Measurements from ENCODE around the gene GSN. TPM values are rescaled to one million over a fixed set of nuclear protein-coding genes. Genes with fewer than 3 reads are reported as not detected.
A peak's percentile ranks its signal among the peaks of the same experiment; 100 is the strongest.

The GSN gene
- polyA plus RNA-seq, 1 donor from 2014 or later, result 69.4 TPM

DNA sequence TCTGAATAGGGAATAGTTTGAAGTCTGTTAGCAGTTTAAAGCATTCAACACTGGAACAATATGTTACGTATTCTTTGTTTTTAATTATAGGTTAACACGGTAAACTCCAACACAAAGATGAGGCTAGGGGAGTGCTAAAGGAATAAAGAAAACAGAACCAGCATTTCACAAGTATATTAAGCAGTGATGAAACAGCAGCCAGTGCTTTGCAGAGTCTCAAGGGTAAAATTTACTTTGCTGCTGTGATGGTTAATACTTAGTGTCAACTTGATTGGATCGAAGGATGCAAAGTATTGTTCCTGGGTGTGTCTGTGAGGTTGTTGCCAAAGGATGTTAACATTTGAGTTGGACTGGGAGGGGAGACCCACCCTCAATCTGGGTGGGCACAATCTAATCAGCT is 30.0 kb upstream of the GSN start:
- no peak overlapping the region for H3K27ac Mint-ChIP-seq
- peak overlapping the region in 1 of 4 donors; percentile 48 for H3K4me3 Mint-ChIP-seq
- no peaks in the 10 kb centered on the region for H3K4me1 Mint-ChIP-seq
- H3K27me3 Mint-ChIP-seq, result no peaks in the 10 kb centered on the region
- H3K36me3 Mint-ChIP-seq, result peaks cover 21% of the 10 kb centered on the region
- H3K9me3 Mint-ChIP-seq, result no peaks in the 10 kb centered on the region

DNA sequence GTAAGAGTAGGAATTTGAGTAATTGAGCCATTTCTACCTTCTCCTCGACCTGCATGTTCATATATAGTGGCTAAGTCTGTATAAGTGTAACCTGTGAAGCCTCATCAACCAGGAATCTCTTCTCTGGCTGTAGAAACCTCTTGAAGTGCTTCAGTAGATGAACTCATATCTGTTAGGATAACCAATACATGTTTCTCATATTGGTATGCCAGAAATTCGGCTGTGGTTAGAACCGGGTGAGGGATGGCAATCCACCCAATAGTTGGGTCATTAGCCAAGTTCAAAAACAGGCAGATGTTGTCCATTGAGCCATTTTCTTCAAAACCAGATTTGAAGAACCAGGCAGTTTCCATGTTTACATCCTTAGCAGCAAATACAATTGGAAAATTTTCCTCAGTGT is 28.9 kb upstream of the GSN start:
- peaks cover 0 to 4% (median 3%) of the 10 kb centered on the region in 3 donors for H3K9me3 Mint-ChIP-seq
- peak overlapping the region in 1 of 4 donors; percentile 24 for H3K4me3 Mint-ChIP-seq
- no peaks in the 10 kb centered on the region for H3K4me1 Mint-ChIP-seq
- no peaks in the 10 kb centered on the region for H3K27me3 Mint-ChIP-seq
- no peak overlapping the region for H3K27ac Mint-ChIP-seq
- peaks cover 22% of the 10 kb centered on the region for H3K36me3 Mint-ChIP-seq

DNA sequence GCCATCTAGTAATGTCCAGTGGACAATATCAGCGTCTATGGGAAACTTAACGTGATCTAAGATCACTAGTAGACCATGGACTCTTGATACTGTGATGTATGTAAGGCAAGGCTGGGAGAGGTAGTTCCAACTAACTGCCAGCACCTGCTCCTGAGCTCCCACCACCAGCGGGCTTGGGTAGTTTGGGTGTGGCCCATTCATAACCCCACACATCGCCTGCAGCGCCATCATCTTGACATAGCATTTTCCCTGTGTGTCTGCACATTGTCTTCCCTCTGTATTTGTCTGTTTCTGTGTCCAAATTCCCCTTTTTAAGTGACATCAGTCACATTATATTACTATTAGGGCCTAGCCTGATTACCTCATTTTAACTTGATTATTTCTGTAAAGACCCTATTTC is 28.1 kb upstream of the GSN start:
- Mint-ChIP-seq H3K4me1 (no peaks in the 10 kb centered on the region), H3K4me3 (no peak overlapping the region), H3K27ac (peak overlapping the region in 1 of 3 donors; percentile 20), H3K36me3 (peaks cover 26% of the 10 kb centered on the region), H3K9me3 (peaks cover 0 to 7% (median 4%) of the 10 kb centered on the region in 3 donors), H3K27me3 (no peaks in the 10 kb centered on the region)

DNA sequence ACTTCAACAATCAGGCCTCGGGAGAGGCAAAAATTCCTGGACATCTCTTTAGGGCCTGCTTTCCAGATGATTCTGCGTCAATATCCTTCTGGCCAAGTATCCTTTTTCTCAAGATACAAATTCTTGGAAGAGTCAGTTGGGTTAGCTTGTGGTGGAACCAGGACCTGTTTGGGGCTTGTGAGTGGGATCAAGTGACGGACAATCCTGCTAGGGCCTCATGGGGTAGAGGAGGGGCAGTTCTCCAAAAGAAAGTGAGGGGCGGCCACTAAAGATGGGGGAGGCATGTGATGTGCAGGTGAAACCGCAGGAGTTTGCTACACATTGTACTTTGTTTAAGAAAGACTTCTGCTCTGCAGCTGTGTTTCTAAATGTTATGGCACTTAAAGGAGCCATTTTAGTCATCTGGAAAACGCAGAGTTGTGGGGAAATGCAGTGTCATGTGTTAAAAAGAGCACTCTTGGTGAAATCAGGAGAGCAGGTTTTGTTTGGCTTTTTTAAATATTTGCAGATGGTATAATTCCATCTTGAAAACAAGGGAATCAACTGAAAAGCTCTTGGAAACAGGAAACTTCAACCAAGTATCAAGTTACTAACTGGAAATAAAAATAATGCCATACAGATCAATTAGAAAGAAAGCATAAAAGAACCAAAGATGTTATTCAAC is 27.4 kb upstream of the GSN start:
- H3K27ac Mint-ChIP-seq, result no peak overlapping the region

DNA sequence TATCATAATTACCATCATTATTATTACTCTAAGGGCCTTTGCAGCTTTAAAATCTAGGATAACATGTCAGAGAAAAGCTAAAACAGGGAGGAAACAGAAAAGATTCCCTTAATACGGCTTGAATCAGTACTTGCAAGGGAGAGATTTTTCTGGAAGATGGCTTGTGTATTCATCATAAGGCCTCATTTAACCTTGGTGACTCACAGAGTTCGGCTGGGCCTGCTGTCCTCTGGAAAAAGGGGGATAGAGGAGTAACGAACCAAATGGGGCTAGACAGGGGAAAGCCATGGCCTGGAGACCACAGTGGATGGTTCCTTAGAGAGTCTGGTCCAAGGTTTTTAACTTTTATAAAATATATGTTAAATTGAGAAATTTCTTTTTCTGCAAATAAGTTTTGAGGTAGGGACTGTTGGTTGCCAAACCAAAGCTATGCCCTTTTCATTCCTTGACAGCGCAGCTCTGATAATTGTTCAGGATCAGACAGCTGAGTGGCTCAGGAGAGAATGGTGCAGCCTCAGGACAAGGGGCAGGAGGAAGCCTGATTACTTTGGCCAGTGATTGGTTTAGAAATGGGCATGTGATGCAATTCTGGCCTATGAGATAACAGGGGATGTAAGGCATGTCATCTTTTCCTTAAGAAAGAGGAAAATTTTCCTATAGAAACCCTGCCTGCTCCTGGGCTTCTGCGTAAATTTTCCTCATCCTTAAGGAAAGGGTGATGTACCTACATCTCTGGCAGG is 25.6 kb upstream of the GSN start:
- no peaks in the 10 kb centered on the region for H3K27me3 Mint-ChIP-seq
- H3K4me1 Mint-ChIP-seq, result no peaks in the 10 kb centered on the region
- H3K36me3 Mint-ChIP-seq, result peaks cover 15% of the 10 kb centered on the region

More for the DNA sequence above, 27.4 kb upstream of the GSN start:
- Mint-ChIP-seq H3K4me3 (no peak overlapping the region), H3K9me3 (peaks cover 0 to 7% (median 4%) of the 10 kb centered on the region in 3 donors), H3K4me1 (no peaks in the 10 kb centered on the region), H3K36me3 (peaks cover 24% of the 10 kb centered on the region), H3K27me3 (no peaks in the 10 kb centered on the region)

DNA sequence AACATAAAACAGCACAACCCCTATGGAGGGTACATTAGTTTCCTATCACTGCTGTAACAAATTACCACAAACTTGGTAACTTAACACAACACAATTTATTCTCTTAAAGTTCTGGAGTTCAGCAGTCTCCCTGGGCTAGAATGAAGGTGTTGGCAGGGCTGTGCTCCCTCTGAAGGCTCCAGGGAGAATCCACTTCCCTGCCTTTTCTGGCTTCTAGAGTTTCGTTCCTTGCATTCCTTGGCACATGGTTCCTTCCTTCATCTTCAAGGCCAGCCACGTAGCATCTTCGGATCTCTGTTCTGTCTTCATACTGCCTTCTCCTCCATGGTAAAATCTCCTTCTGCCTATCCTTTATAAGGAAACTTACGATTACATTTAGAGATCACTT is 25.0 kb upstream of the GSN start:
- H3K27me3 Mint-ChIP-seq, result no peaks in the 10 kb centered on the region
- H3K27ac Mint-ChIP-seq, result no peak overlapping the region
- H3K9me3 Mint-ChIP-seq, result peaks cover 0 to 7% (median 4%) of the 10 kb centered on the region in 3 donors
- H3K4me3 Mint-ChIP-seq, result no peak overlapping the region
- H3K4me1 Mint-ChIP-seq, result no peaks in the 10 kb centered on the region
- H3K36me3 Mint-ChIP-seq, result peaks cover 15% of the 10 kb centered on the region

More for the DNA sequence above, 25.6 kb upstream of the GSN start:
- Mint-ChIP-seq H3K4me3 (no peak overlapping the region), H3K27ac (no peak overlapping the region), H3K9me3 (peaks cover 0 to 7% (median 4%) of the 10 kb centered on the region in 3 donors)

DNA sequence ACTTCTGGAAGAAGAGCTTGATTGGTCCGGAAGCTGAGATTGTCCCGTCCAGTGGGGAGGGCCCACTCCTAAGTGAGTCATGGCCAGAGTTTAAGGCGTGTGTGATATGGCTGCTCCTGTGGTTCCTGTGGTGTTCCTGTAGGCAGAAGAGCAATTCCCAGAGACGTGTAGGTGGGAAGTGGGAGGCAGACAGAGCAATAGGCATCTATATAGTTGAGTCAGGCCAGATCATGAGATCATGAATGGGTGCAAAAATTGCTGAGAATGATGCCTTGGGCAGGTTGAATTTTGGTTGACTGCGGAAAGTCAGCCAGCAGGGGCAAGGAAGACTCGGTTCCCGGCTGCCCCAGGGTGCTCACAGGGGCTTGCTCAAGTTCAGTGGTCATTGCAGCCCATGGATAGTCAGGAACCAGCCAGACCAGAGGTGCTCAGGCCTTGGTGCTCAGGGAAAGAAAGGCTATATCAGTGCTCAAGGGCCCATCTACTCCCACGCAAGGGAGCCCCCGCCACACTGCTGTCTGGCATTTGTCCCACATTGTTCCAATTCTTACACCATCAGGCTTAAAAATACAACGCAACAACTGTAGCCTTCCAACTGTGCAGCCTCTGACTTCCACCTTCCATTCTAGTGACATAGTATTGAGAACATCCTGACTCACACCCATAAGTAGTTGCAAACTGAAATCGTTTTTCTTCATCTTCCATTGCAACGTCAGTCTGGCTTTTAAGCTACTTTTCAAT is 21.0 kb upstream of the GSN start:
- Mint-ChIP-seq H3K27me3 (no peaks in the 10 kb centered on the region), H3K4me3 (no peak overlapping the region), H3K27ac (no peak overlapping the region), H3K36me3 (peaks cover 7% of the 10 kb centered on the region), H3K4me1 (peaks cover 9 to 15% (median 13%) of the 10 kb centered on the region in 3 donors), H3K9me3 (peaks cover 0 to 8% (median 7%) of the 10 kb centered on the region in 3 donors)

DNA sequence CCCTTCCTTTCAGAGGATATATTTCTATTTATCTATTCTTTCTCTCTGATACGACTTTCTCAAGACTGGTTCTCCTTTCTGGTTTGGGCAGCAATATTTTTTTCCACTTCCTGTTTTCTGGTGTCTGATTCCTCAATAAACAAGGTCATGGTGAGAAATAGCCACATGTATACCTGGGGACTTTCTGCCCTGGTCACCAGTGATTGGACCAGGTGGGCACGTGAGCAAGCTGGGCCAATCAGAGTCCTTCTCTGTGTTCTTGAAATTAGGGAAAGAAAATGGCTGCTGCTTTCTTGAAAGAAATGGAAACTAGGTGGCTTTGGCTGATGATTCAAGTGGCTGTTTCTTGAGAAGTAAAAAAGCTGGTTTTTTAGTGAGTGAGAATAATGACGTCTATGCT is 18.4 kb upstream of the GSN start:
- H3K36me3 Mint-ChIP-seq, result no peaks in the 10 kb centered on the region
- peaks cover 0 to 4% (median under 1%) of the 10 kb centered on the region in 3 donors for H3K9me3 Mint-ChIP-seq
- H3K4me3 Mint-ChIP-seq, result peak overlapping the region in 2 of 4 donors; percentile 5 to 61
- peak overlapping the region in 2 of 3 donors; percentile 40 to 96 for H3K27ac Mint-ChIP-seq
- peaks cover 19 to 25% (median 21%) of the 10 kb centered on the region in 3 donors for H3K4me1 Mint-ChIP-seq
- no peaks in the 10 kb centered on the region for H3K27me3 Mint-ChIP-seq

DNA sequence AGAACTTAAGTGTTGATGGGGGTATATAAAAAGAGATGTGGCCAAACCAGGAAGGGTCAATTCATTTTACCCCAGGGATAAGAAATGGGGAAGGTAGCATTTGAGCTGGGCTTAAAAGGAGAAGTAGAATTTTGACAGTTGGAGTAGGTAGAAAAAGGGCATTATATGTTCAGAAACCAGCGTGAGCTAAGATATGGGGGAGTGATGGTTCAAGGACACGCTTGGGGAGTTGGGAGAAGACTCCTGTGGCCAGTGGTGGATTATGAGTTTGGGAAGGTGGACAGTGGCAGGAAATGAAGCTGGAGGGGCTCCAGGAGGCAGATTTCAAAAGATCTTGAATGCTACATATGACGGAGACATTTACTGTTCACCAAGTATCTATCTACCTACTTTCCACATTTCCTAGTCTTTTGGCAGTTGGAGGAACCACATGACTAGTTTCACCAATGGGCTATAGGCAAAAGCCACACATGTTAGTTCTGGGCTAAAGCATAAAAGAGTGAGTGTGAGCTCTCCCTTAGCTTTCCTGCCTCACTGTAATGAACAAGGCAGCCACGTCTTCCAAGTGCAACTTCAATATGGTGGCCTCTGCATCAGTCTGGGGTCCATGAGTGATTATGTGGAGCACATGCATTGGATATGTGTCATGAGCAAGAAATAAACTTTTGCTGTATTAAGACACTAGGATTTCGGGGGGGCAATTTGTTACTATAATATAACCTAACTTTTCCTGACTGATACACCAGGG is 15.7 kb upstream of the GSN start:
- Mint-ChIP-seq H3K4me1 (peaks cover 19 to 25% (median 21%) of the 10 kb centered on the region in 3 donors), H3K27me3 (no peaks in the 10 kb centered on the region), H3K4me3 (peak overlapping the region in 1 of 4 donors; percentile 7), H3K27ac (peak overlapping the region in 1 of 3 donors; percentile 16), H3K9me3 (peaks cover 0 to 4% (median 0%) of the 10 kb centered on the region in 3 donors), H3K36me3 (no peaks in the 10 kb centered on the region)

DNA sequence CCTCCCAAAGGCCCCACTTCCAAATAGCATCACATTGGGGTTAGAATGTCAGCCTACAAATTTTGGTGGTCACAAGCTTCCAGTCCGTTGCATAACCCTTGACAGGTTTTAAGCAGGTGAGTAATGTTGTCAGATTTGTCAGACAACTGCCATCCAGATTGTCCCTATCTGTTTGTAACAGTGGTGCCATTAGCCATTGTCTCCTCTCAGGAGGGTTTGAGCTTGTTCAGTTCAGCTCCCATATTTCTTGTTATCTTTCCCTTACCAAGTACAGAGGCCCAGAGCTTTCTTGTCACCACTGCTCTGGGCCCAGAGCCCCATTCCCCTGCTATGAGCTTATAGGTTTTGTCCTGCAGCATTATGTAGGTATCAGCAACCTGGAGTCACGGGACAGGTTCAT is 14.8 kb upstream of the GSN start:
- Mint-ChIP-seq H3K9me3 (peaks cover 0 to 4% (median 0%) of the 10 kb centered on the region in 3 donors), H3K27me3 (no peaks in the 10 kb centered on the region), H3K36me3 (peaks cover 2% of the 10 kb centered on the region), H3K27ac (peak overlapping the region in 1 of 3 donors; percentile 41), H3K4me3 (no peak overlapping the region), H3K4me1 (peaks cover 21 to 25% (median 22%) of the 10 kb centered on the region in 3 donors)

DNA sequence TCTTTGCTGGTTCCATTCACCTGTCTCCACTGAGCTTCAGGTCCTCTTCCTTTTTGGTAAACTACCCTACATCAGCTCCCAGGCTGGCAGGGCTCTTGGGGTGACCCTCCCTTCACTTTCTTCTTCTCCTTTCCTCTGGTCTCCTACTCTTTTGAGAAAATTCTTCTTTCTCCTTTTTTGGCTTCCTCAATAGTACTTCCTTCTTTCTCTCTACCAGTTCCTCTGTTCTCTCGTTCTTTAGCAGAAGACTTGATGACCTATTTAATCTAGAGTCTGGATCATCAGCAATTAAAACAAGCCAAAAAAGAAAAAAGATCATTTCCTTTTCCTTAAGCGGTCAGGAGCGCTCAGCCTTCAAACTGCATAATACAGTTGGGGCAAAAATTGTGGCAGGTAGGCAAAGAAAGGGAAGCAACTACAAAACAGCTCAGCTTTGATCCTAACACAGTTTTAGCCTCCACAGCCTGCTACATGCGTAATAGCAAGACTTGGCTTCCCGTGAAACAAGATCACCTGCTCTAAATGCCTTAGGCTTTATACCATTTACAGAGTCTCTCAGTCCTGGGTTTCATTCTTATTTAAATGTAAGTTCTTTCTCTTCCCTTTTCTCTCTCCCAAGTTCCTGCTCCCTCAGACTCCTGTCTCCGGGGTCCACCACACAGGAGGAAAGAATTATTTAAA is 14.0 kb upstream of the GSN start:
- Mint-ChIP-seq H3K36me3 (peaks cover 2% of the 10 kb centered on the region), H3K4me1 (peaks cover 14 to 21% (median 18%) of the 10 kb centered on the region in 3 donors), H3K27me3 (no peaks in the 10 kb centered on the region), H3K27ac (no peak overlapping the region), H3K9me3 (no peaks in the 10 kb centered on the region), H3K4me3 (peak overlapping the region in 1 of 4 donors; percentile 24)

DNA sequence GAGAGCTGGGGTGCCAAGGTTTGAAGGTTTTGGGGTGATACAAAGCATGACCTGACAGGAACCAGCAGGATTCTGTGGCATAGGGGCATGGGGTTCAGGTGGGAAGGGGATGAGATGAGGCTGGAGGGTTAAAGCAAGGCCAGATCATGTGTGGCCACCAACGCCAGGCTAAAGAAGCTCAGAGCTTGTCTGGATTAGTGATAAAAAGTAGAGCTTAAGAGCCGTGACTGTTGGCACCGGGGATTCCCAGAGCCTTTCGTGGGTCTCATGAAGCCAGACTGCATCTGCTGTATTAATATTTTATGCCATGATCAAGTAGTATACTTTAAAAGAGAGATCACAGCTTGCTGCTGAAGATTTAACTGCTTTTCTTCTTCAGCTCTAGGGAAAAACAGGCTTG is 8.5 kb upstream of the GSN start:
- no peaks in the 10 kb centered on the region for H3K9me3 Mint-ChIP-seq
- H3K4me3 Mint-ChIP-seq, result no peak overlapping the region
- no peaks in the 10 kb centered on the region for H3K27me3 Mint-ChIP-seq
- peaks cover 0 to 5% (median 0%) of the 10 kb centered on the region in 3 donors for H3K4me1 Mint-ChIP-seq
- H3K27ac Mint-ChIP-seq, result no peak overlapping the region
- H3K36me3 Mint-ChIP-seq, result peaks cover 2% of the 10 kb centered on the region

DNA sequence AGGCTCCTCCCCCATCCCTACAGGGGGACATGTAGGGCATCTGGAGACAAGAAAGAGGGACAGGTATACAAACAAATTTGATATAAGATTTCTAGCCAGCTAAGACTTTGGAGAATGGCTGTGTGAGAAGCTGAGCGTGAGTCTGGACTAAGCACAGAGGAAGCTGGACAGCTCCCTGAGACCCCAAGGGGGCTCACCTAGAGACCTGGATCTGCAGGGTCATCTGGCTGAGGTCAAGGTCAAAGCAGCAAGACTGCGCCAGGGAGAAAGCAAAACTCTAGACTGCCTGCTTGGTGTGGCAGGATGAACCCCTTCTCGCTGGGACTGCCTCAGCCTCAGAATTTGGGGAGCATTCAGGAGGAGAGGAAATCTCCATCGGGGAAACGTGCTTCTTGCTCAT is 8.0 kb upstream of the GSN start:
- Mint-ChIP-seq H3K36me3 (peaks cover 2% of the 10 kb centered on the region), H3K4me1 (peaks cover 0 to 5% (median 0%) of the 10 kb centered on the region in 3 donors), H3K27ac (no peak overlapping the region), H3K27me3 (no peaks in the 10 kb centered on the region), H3K9me3 (no peaks in the 10 kb centered on the region), H3K4me3 (no peak overlapping the region)

DNA sequence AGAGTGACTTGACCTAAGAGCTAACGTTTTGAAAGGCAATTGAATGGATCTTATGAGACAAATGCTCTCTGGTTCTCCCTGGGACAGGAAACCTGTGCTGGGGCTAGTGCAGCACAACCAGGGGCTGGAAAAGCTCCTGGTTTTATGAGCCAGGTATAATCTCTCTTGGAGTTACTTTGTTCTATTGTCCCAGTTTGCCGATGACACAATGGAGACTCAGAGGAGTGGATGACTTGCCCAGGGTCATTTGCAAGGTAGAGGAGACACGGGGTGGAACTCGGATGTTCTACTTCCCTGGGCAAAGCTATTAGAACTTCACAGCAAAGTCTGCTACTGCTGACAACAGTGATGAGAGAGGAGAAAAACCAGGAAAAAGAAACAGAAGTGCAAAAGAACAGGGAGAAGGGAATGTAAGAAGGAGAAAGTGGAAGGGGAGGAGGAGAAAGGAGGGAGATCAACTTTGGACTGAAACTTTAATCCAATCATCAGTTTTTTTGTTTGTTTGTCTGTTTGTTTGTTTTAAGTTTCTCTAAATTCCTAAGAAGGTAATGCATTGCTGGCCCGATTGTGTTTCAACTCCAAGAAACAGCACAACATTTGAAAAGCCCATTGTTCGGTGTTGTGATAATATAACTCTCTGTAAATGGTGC is 7.4 kb upstream of the GSN start:
- H3K4me1 Mint-ChIP-seq, result peaks cover 0 to 5% (median 0%) of the 10 kb centered on the region in 3 donors
- H3K36me3 Mint-ChIP-seq, result peaks cover 2% of the 10 kb centered on the region
- H3K27me3 Mint-ChIP-seq, result no peaks in the 10 kb centered on the region
- no peak overlapping the region for H3K4me3 Mint-ChIP-seq
- H3K9me3 Mint-ChIP-seq, result no peaks in the 10 kb centered on the region
- H3K27ac Mint-ChIP-seq, result no peak overlapping the region
